HT1080 (cell line): ENCODE results near the gene VTI1A. TPM values are rescaled to one million over a fixed set of nuclear protein-coding genes. Genes with fewer than 3 reads are reported as not detected.

ENCODE experiments used
- DNase-seq: peaks from one replicate; pipeline ENCODE4 v3.0.0-alpha.2; 2015; ENCODE audit warnings: low read depth
- total RNA-seq: library from RNA; depleted of rRNA; stranded (reverse); fragments of >200 nt; shearing (Covaris generic); gene quantifications from 2 replicates; pipeline ENCODE4 v1.2.3, GENCODE V29; 2014

VTI1A gene
- total RNA-seq, 1 experiment from 2014 or later: 19.5 TPM

- DNase-seq: no peak
Observed at GRCh38 chr10:112826018-112826697, 379.1 kb downstream of the VTI1A start.

- no peak for DNase-seq
Observed at GRCh38 chr10:112827086-112827485, 380.1 kb downstream of the VTI1A start.

- DNase-seq: no peak
Observed at GRCh38 chr10:112827951-112828350, 380.9 kb downstream of the VTI1A start.

GRCh38 chr10:112831859-112832258 lies 384.8 kb downstream of the VTI1A start:
- DNase-seq: no peak

GRCh38 chr10:112832361-112832878 lies 385.4 kb downstream of the VTI1A start:
- DNase-seq: peak; percentile 28

GRCh38 chr10:112832959-112833358 lies 385.9 kb downstream of the VTI1A start:
- no peak for DNase-seq

GRCh38 chr10:112834751-112835181 lies 387.8 kb downstream of the VTI1A start:
- no peak for DNase-seq

DNA sequence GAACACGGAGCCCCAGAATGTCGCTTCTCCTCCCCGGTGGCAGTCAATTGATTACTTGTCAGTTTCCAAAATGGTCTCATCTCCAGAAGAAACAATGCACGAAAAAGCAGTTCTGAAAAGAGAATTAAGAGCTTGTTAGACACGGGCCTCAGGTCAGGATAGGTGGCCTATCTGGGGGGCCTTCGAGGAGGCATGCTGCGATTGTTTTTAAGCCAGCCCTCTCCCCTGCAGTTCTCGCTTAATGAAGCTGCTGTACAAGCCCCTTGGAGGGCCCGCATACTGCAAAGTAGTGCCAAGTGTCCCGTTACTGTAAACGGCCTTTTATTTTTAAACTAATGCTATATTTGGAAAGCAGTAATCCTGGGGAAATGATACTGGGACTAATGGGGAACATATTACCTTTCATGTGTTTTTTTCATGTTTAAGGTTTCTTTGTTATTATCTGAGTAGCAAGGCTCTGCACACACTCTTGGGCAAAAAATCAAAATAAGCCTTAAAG lies 388.3 kb downstream of the VTI1A start:
- DNase-seq: no peak

- DNase-seq: no peak
Observed at GRCh38 chr10:112835944-112836451, 389.0 kb downstream of the VTI1A start.

DNA sequence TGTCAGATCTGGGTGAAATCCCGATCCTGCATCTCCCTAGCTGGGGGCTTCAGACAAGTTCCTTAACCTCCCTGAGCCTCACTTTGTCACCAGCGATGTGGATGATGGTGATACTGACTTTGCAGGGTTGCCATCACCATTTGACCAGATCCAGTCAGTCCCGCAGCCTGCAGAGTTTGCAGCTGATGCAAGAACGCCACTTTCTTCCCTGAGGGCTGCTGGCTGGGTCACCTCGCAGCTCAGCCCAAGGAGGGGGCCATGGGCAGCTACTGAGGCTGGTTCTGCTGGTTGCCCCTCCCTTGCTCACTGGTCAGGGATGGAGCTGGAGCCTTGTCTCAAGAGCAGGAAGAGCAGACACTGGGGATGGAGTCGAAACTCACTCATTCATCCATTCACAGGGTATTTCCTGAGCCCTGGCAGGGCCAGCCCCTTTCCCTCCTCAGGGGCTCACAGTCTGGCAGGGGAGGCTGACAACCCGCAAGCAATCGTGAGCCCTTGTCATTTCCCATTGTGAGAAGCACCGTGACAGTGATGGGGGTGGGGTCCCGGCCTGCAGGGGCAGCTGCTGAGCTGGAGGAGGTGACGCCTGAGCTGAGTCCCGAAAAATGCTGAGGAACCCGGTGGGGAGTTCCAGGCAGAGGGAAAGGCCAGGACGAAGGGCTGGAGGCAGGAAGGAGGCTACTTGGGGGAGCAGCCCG lies 391.9 kb downstream of the VTI1A start:
- DNase-seq: no peak

DNA sequence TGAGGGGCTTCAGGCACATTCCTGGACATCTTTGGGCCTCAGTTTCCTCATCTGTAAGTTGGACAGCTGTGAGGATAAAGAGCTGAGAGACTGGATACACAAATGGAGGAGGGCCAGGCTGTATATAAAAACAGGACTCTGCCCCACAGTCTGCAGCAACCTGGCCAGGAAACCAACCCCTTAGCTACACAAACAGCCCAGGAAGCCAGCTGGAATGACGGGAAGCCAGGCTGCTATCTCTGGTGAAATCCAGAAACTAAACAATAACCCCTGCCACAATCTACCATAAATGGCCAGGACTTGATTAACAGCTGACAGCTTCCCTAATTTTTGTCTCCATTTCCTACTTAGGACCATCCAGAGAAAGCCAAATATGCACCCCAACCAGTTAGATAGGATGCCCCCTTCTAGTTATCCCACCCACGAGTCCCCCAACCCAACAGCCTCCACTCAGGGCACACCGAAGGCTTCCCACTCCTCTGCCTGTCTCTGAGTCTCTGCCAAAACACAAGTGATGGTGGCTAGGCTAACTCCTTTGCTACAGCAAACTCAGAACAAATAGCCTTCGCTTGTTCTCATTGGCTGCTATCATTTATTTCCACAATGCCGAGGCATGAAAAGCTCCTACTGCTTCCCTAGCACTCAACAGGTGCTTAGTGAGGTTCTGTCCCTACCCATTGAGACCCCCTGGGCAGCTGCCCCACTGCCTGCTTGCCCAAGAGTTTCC lies 393.1 kb downstream of the VTI1A start:
- DNase-seq: no peak

DNA sequence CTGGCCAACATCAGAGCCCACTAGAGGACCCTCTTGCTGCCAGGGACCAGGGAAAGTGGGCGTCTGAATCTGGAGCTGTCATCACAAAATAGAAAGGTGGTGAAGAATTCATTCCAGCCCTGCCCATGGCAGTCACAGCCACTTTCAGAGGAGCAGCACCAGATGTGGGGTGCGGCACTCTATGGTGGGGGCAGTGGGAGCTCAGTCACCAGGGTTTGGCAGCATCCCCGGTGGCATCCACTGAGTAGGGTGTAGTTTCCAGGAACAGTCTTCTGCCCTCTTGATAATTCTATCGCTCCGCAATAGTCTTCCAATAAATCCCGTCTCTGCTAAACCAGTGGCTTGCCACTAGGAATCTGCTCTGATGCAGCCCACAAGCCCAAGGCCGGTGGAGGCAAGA lies 394.5 kb downstream of the VTI1A start:
- DNase-seq: no peak

GRCh38 chr10:112842832-112843360 lies 395.9 kb downstream of the VTI1A start:
- no peak for DNase-seq

DNA sequence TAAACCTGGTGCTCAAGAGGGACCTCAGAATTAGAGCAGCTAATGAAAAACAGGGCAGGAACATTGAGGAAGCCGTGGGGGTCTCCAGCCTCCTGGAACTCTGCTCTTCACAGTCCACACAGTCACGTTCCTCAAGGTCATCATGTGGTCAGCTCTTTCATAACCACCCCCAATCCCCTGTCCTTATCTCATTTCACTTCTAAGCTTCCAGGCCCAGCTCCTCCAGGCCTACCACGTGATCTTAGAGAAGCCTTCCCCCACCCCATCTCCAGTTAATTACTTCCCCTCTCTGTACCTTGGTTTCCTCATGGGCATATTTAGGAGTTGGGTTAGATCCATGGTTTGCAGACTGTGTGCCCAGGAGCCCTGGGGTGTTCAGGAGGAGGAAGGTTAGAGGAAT lies 396.6 kb downstream of the VTI1A start:
- DNase-seq: no peak

GRCh38 chr10:112844681-112845544 lies 397.9 kb downstream of the VTI1A start:
- DNase-seq: no peak

DNA sequence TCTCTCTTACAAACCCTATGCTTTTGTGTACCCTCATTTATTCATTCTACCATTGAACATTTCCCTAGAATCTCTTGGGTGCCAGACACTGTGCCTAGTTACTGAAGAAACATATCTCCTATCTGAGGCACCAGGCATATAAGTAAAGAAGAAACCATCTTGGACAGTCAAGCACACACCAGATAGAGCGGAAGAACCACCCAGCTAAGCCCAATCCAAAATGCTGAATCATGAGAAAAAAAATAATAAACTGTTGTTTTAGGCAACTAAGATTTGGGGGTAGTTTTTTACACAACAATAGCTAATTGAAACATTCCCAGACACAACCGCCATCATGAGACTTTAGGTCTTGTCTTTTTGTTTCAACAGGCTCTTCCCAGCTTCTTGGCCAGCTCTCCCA lies 400.8 kb downstream of the VTI1A start:
- DNase-seq: no peak

DNA sequence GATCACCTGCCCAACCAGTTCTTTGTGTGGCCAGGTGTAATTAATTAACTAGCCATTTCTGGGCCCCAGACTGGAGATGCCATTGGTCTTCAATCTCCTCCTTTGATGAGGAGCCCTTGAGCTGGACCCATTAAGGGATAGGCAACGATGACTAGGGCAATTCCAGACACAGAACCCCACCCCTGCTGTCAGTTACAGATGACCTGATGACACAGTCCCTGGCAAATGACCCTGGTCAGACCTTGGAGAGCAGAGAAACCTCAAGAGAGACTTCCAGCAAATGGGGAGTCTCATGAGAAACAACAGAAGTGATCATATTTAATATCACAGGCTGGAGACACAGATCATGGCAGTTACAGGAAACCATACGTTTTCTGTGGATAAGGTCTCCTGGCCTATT lies 401.2 kb downstream of the VTI1A start:
- no peak for DNase-seq

GRCh38 chr10:112848868-112849430 lies 401.9 kb downstream of the VTI1A start:
- DNase-seq: no peak

- no peak for DNase-seq
Observed at GRCh38 chr10:112849546-112849945, 402.5 kb downstream of the VTI1A start.

DNA sequence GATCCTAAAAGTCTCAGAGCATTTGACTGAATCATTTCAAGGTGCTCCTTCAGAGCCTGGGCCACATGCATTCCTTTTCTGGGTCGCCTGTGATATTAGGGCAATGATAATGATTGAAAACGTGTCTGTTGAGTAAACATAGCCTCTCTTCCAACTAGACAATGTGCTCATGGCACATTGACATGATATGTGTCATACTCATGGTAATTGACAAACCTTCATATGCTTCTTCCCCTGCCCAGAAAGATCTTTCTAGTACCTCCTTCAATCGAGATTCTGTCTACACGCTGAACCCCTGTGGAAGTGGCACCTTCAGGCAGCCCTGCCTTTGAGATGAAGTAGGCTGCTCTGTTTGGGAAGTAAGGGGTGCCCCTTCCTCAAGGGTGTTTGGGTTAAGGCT lies 404.2 kb downstream of the VTI1A start:
- DNase-seq: no peak
